Activated naive CD4-positive, alpha-beta T cell treated with anti-CD3 and anti-CD28 coated beads, Interleukin-2, amount 50 U/mL, for 72 hours (primary cell): ENCODE measurements around the gene MYLK. TPM values are rescaled to one million over a fixed set of nuclear protein-coding genes. Genes with fewer than 3 reads are reported as not detected.
A peak's percentile ranks its signal among the peaks of the same experiment; 100 is the strongest.
"Not testable (repeated sequence)": the region's sequence is repeated elsewhere in the genome, so short reads cannot be mapped to it uniquely, and the experiment has no call there.

Experiments
- ATAC-seq, 2 donors: fragments of 150-1000 bp; cut with Tn5 transposase; 2 replicates each; pipeline ENCODE4 v1.10.0; 2021; ENCODE audit warnings: mild to moderate bottlenecking in 2 of 2, moderate library complexity in 2 of 2
- DNase-seq, 2 donors: peaks; one replicate each; pipeline ENCODE4 v3.0.0; 2021 to 2022; ENCODE audit warnings: low spot score in 2 of 2
- H3K27ac Mint-ChIP-seq, 2 donors: one replicate each; pipeline ENCODE4 v1.8.0; 2022; ENCODE audit warnings: mild to moderate bottlenecking in 2 of 2, mixed read lengths in 2 of 2
- H3K36me3 Mint-ChIP-seq, 2 donors: one replicate each; pipeline ENCODE4 v1.8.0; 2022; ENCODE audit warnings: mixed read lengths in 2 of 2
- H3K9me3 Mint-ChIP-seq, 2 donors: one replicate each; pipeline ENCODE4 v1.8.0; 2022; ENCODE audit warnings: mixed read lengths in 2 of 2
- total RNA-seq, 2 donors: library from RNA; stranded (reverse); gene quantifications; one replicate each; pipeline ENCODE4 v1.2.3, GENCODE V29; 2022

MYLK gene, protein sequence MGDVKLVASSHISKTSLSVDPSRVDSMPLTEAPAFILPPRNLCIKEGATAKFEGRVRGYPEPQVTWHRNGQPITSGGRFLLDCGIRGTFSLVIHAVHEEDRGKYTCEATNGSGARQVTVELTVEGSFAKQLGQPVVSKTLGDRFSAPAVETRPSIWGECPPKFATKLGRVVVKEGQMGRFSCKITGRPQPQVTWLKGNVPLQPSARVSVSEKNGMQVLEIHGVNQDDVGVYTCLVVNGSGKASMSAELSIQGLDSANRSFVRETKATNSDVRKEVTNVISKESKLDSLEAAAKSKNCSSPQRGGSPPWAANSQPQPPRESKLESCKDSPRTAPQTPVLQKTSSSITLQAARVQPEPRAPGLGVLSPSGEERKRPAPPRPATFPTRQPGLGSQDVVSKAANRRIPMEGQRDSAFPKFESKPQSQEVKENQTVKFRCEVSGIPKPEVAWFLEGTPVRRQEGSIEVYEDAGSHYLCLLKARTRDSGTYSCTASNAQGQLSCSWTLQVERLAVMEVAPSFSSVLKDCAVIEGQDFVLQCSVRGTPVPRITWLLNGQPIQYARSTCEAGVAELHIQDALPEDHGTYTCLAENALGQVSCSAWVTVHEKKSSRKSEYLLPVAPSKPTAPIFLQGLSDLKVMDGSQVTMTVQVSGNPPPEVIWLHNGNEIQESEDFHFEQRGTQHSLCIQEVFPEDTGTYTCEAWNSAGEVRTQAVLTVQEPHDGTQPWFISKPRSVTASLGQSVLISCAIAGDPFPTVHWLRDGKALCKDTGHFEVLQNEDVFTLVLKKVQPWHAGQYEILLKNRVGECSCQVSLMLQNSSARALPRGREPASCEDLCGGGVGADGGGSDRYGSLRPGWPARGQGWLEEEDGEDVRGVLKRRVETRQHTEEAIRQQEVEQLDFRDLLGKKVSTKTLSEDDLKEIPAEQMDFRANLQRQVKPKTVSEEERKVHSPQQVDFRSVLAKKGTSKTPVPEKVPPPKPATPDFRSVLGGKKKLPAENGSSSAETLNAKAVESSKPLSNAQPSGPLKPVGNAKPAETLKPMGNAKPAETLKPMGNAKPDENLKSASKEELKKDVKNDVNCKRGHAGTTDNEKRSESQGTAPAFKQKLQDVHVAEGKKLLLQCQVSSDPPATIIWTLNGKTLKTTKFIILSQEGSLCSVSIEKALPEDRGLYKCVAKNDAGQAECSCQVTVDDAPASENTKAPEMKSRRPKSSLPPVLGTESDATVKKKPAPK (N-terminal part only)
- under 1 TPM; 0.19 to 0.30 TPM for total RNA-seq

- Mint-ChIP-seq H3K9me3 (no peaks in the 10 kb centered on the region), H3K36me3 (peaks cover 4 to 6% of the 10 kb centered on the region in 2 donors)
- peak; percentile 90 to 97 for ATAC-seq
These were observed at the start of gene MYLK for GRCh38 chr3:123884203-123884831. MYLK (minus strand) TSS chr3:123884332; CDS start chr3:123793841, 90,491 bp downstream.

DNA sequence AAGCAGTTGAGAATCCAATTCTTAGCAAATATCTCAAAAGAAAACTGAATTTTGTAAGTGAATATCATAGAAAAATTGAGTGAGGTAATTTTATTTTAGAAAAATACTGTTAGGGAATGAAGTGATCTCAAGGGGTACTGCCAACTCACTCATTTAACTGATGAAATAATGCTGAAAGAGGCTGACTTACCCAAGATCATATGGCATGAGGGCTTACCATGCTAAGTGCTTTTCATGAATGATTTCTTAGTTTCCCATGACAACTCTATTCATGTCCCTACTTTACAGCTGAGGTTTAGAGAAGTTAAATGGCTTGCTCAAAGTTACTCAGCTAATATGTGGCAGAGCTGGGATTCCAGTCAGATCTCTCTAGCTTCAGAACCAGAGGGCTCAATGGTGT, 46.3 kb upstream of the MYLK start:
- Mint-ChIP-seq H3K27ac (no peak overlapping the region), H3K36me3 (peaks cover 0 to 12% of the 10 kb centered on the region in 2 donors), H3K9me3 (no peaks in the 10 kb centered on the region)
- ATAC-seq, result no peak
- DNase-seq, result no peak

More at GRCh38 chr3:123884203-123884831, at the start of gene MYLK:
- peak in 1 of 2 donors; percentile 41 for DNase-seq
- H3K27ac Mint-ChIP-seq, result no peak within 1 kb of the TSS

GRCh38 chr3:123929325-123929724, 45.2 kb upstream of the MYLK start:
- DNase-seq (no peak), ATAC-seq (no peak)
- H3K27ac Mint-ChIP-seq, result no peak overlapping the region
- H3K9me3 Mint-ChIP-seq, result peaks cover 0 to 2% of the 10 kb centered on the region in 2 donors
- H3K36me3 Mint-ChIP-seq, result peaks cover 9 to 19% of the 10 kb centered on the region in 2 donors

DNA sequence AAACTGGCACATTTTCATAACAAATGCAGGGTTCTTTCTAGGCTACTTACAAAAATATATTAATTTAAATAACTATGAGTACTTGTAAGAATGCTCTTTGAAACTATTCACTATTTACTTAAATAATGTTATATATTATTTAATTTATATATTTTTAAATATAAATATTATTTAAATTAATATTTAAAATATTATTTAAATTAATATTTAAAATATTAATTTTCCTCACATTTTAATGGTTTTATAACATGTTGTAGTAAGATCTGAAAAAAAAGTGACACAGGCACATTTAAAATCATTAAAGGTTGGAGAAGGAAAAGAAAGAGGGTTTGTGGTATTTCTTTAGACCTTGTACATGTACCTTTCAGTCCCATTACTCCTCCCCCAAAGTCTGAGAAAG, 42.3 kb upstream of the MYLK start:
- Mint-ChIP-seq H3K36me3 (peaks cover 36 to 40% of the 10 kb centered on the region in 2 donors), H3K27ac (no peak overlapping the region), H3K9me3 (peaks cover 12 to 22% of the 10 kb centered on the region in 2 donors)
- no peak for ATAC-seq
- DNase-seq, result no peak

DNA sequence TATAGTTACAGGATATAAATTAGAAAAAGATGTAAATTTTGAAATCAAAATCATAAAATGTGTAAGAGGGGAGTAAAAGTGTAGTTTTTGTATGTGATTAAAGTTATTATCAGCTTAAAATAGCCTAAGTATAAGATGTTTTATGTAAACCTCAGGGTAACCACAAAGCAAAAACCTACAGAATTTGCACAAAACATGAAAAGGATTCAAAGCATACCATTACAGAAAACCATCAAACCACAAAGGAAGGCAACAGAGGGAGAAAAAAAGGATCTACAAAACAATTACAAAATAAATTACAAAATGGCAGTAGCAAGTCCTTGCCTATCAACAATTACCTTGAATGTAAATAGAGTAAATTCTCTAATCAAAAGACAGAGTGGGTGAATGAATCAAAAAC, 36.7 kb upstream of the MYLK start:
- Mint-ChIP-seq H3K36me3 (peaks cover 59 to 64% of the 10 kb centered on the region in 2 donors), H3K9me3 (peaks cover 28 to 36% of the 10 kb centered on the region in 2 donors), H3K27ac (no peak overlapping the region)
- ATAC-seq (no peak), DNase-seq (no peak)

DNA sequence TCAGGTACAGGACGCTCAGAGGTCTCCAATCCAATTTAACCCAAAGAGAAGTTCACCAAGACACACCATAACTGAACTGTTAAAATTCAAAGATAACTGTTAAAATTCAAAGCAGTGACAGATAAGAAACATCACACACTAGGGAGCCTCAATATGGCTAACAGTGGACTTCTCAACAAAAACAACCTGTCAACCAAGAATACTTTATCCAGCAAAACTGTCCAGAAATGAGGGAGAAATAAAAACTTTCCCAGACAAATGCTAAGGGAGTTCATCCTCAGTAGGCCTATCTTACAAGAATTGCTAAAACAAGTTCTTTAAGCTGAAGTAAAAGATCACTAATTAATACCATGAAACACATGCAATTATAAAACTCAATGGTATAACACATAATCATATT, 36.3 kb upstream of the MYLK start:
- Mint-ChIP-seq H3K9me3 (peaks cover 28 to 36% of the 10 kb centered on the region in 2 donors), H3K36me3 (peaks cover 55 to 63% of the 10 kb centered on the region in 2 donors), H3K27ac (no peak overlapping the region)
- no peak for DNase-seq
- ATAC-seq, result no peak

GRCh38 chr3:123919353-123919752, 35.2 kb upstream of the MYLK start:
- Mint-ChIP-seq H3K36me3 (peaks cover 49 to 55% of the 10 kb centered on the region in 2 donors), H3K9me3 (peaks cover 28 to 34% of the 10 kb centered on the region in 2 donors), H3K27ac (no peak overlapping the region)
- ATAC-seq (no peak), DNase-seq (no peak)

DNA sequence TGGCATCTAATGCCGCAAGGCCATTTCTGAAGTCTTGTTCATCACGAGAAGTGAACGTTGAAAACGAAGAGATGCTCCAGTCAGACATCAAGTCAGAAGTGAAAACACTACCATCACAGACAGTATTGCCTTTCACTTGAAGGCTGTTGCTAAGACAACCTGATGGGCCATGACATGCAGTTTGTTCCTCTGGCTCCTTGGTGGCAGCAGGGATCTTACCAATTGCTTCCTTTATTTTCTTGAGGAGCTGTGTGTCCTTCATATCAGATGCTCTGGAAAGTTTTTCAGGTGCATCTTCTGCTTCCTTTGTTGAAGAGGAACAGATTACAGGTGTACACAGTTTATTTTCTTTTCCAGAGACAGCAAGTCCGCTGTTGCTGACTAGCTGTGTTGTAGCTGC, 30.7 kb upstream of the MYLK start:
- ATAC-seq, result no peak
- H3K9me3 Mint-ChIP-seq, result peaks cover 0 to 3% of the 10 kb centered on the region in 2 donors

GRCh38 chr3:123909785-123910184, 25.7 kb upstream of the MYLK start:
- no peak overlapping the region for H3K27ac Mint-ChIP-seq
- DNase-seq, result no peak
- no peak for ATAC-seq
- H3K36me3 Mint-ChIP-seq, result peaks cover 0 to 5% of the 10 kb centered on the region in 2 donors
- no peaks in the 10 kb centered on the region for H3K9me3 Mint-ChIP-seq

More for the DNA sequence above, 30.7 kb upstream of the MYLK start:
- Mint-ChIP-seq H3K27ac (no peak overlapping the region), H3K36me3 (peaks cover 12 to 17% of the 10 kb centered on the region in 2 donors)
- DNase-seq, result no peak

DNA sequence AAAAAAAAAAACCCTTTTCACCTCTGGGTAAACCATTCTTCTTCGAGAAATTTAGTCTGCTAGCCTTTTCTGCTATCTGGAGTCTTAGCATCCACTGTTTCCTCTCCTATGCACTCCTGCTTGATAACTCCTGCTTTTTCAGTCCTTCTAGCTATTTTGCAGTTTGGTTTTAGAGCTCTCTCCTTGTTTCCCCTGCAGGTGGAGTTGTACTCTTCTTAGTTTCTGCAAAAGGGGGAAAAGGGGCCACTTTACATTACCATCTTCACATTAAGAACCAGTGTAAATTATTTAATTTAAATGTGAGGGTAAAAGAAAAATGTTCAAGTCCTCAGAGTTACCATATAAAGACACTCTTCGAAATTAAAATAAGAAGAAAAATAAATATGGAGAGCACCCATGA, 23.6 kb upstream of the MYLK start:
- H3K36me3 Mint-ChIP-seq, result peaks cover 0 to 5% of the 10 kb centered on the region in 2 donors
- DNase-seq, result no peak
- H3K9me3 Mint-ChIP-seq, result no peaks in the 10 kb centered on the region
- no peak overlapping the region for H3K27ac Mint-ChIP-seq
- no peak for ATAC-seq

GRCh38 chr3:123899300-123899865, 15.3 kb upstream of the MYLK start:
- ATAC-seq (no peak), DNase-seq (no peak)
- Mint-ChIP-seq H3K9me3 (no peaks in the 10 kb centered on the region), H3K27ac (no peak overlapping the region), H3K36me3 (no peaks in the 10 kb centered on the region)

DNA sequence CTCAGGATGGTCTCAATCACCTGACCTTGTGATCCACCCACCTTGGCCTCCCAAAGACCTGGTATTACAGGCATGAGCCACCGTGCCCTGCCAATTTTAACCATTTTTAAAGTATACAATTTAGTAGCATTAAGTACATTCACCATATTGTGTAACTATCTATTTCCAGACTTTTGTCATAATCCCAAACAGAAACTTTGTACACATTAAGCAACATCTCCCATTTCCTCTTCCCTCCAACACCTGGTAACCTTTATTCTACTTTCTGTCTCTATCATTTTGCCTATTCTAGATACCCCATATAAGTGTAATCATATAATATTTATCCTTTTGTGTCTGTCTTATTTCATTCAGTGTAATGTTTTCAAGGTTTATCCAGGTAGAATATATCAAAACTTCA, 8.9 kb upstream of the MYLK start:
- Mint-ChIP-seq H3K36me3 (peaks cover 23 to 30% of the 10 kb centered on the region in 2 donors), H3K9me3 (peaks cover 13 to 14% of the 10 kb centered on the region in 2 donors), H3K27ac (no peak overlapping the region)
- no peak for DNase-seq
- ATAC-seq, result no peak

DNA sequence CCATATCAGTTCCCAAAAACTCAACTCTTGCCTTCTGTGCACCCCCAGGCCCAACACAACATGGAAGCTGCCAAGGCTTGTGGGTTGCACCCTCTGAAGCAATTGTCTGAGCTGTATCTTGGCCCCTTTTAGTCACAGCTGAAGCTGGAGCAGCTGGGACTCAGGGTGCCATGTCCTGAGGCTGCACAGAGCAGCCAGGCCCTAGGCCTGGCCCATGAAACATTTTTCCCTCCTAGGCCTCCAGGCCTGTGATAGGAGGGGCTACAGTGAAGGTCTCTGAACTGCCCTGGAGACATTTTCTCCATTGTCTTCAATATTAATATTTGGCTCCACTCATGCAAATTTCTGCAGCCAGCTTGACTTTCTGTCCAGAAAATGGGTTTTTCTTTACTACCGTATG, 8.1 kb upstream of the MYLK start:
- ATAC-seq, result no peak
- Mint-ChIP-seq H3K27ac (no peak overlapping the region), H3K36me3 (peaks cover 23 to 30% of the 10 kb centered on the region in 2 donors), H3K9me3 (peaks cover 13 to 14% of the 10 kb centered on the region in 2 donors)
- no peak for DNase-seq

GRCh38 chr3:123890991-123891390, 6.9 kb upstream of the MYLK start:
- not testable (repeated sequence) for DNase-seq, H3K27ac Mint-ChIP-seq, ATAC-seq
- Mint-ChIP-seq H3K36me3 (peaks cover 23 to 30% of the 10 kb centered on the region in 2 donors), H3K9me3 (peaks cover 13 to 14% of the 10 kb centered on the region in 2 donors)

- ATAC-seq, DNase-seq, H3K27ac Mint-ChIP-seq: not testable (repeated sequence)
- peaks cover 13 to 14% of the 10 kb centered on the region in 2 donors for H3K9me3 Mint-ChIP-seq
- peaks cover 23 to 30% of the 10 kb centered on the region in 2 donors for H3K36me3 Mint-ChIP-seq
These were observed 6.0 kb upstream of the MYLK start for GRCh38 chr3:123890162-123890561.

GRCh38 chr3:123884993-123885392, 861 bp upstream of the MYLK start:
- Mint-ChIP-seq H3K36me3 (peaks cover 6 to 11% of the 10 kb centered on the region in 2 donors), H3K27ac (no peak overlapping the region), H3K9me3 (no peaks in the 10 kb centered on the region)
- no peak for ATAC-seq
- no peak for DNase-seq
